ENCODE measurements around the gene WDR86. TPM values are rescaled to one million over a fixed set of nuclear protein-coding genes. Genes with fewer than 3 reads are reported as not detected.

WDR86 gene
- total RNA-seq, 4 donors from 2014 or later = 8.3 to 51.2 (median 15.6) TPM

GRCh38 chr7:151374139-151374538, 35.7 kb downstream of the WDR86 start:
- TF ChIP-seq, protein P1, sequence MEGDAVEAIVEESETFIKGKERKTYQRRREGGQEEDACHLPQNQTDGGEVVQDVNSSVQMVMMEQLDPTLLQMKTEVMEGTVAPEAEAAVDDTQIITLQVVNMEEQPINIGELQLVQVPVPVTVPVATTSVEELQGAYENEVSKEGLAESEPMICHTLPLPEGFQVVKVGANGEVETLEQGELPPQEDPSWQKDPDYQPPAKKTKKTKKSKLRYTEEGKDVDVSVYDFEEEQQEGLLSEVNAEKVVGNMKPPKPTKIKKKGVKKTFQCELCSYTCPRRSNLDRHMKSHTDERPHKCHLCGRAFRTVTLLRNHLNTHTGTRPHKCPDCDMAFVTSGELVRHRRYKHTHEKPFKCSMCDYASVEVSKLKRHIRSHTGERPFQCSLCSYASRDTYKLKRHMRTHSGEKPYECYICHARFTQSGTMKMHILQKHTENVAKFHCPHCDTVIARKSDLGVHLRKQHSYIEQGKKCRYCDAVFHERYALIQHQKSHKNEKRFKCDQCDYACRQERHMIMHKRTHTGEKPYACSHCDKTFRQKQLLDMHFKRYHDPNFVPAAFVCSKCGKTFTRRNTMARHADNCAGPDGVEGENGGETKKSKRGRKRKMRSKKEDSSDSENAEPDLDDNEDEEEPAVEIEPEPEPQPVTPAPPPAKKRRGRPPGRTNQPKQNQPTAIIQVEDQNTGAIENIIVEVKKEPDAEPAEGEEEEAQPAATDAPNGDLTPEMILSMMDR (IDR thresholded peaks at IDR 0.05; ENCODE audit: low read depth) = no peak

DNA sequence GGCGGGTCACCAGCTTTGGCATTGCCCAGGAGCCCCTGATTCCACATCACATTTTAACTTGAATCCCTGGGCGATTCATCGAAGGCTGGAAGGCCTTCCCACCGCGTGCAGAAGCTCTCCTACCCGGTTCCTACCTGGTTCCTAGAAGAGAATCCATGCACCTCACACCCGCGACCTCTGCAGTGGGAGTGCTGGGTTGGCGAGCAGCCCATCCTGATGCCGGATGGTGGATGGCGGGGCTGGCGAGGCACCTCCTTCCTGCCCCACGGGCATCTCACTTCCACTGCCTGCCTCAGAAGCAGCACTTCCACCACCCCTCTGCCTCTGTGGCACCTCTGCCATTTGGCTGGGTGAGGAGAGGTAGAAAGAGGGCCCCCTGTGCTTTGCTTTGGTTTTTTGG, 36.2 kb downstream of the WDR86 start:
- TF ChIP-seq, protein P1 (IDR thresholded peaks at IDR 0.05; ENCODE audit: low read depth) = no peak

DNA sequence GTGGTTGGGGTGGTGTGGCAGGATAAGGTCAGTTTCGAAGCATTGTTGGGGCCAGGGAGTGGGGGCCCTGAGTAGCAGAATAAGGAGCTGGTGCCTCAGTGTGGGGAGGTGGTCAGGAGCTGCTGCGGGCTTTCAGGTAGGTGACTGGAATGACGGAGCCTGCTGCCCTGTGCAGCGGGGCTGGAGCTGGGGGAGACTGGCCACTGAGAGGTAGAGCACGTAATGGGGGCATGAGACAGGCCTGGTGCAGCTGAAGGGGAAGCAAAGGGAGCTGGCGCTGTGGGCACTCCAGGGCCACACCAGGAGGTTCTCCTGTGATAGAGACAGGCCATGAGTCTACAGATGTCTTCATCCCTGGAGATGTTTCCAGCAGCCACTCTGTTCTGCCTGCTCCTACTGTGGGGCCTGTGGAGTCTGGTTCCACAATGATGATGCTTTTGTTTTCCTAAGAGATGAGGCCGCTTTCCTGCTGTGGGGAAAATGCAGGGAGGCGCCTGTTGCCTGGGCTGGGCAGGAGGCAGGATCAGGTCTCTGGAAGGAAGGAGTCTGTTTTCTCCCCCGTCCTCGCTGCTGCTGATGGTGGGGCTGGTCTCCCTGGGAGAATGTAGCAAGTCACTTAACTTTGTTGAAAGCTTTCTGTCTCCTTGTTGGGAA, 37.1 kb downstream of the WDR86 start:
- TF ChIP-seq, protein P1 (IDR thresholded peaks at IDR 0.05; ENCODE audit: low read depth) = no peak

GRCh38 chr7:151371266-151371665, 38.6 kb downstream of the WDR86 start:
- TF ChIP-seq, protein P1 (IDR thresholded peaks at IDR 0.05; ENCODE audit: low read depth) = no peak

GRCh38 chr7:151368136-151368571, 41.7 kb downstream of the WDR86 start:
- TF ChIP-seq, protein P1 (IDR thresholded peaks at IDR 0.05; ENCODE audit: low read depth) = no peak

DNA sequence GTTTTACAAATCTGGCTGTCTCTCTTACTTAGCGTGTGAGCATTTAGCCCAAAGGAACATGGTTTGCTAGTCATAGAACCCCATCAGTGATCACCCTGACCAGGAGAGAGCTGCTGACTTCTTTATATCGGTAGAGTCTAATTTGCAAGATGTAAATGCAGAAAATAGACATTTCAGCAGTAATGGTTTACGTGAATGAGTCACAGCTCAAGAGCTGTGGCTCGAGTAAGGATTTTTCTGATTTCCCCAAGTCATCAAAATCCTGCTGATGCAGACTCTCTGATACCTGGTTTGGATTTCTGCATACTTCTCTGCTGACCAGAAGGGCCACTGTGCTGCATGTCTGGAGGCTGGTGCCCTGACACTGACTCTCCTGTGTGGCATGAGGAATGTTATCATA, 42.6 kb downstream of the WDR86 start:
- TF ChIP-seq, protein P1 (IDR thresholded peaks at IDR 0.05; ENCODE audit: low read depth) = no peak

GRCh38 chr7:151366880-151367222, 43.0 kb downstream of the WDR86 start:
- TF ChIP-seq, protein P1 (IDR thresholded peaks at IDR 0.05; ENCODE audit: low read depth) = no peak

All from subcutaneous adipose tissue (tissue), 4 donors.